A549 (cell line): ENCODE results near the gene MORF4L2. TPM values are rescaled to one million over a fixed set of nuclear protein-coding genes. Genes with fewer than 3 reads are reported as not detected.

Experiments
- ATAC-seq, 2 experiments: fragments of 200-7000 bp in 1 of 2; fragments of >200 bp in 1 of 2; cut with Nextera tagmentation in 1 of 2; cut with Tn5 transposase in 1 of 2; 3 replicates each; pipeline versions ENCODE4 v1.8.0 to v1.9.1; 2018 to 2020; ENCODE audit warnings: mild to moderate bottlenecking in 1 of 2, moderate library complexity in 1 of 2
- CTCF ChIA-PET: fragments of 300-600 bp; sonication (Branson Sonifier 250); formaldehyde crosslinking; extraction: SDS; loops from one replicate; lab custom pipeline; 2021; ENCODE audit warnings: antibody characterized with exemption, inconsistent platforms; lab: Yijun Ruan, JAX
- POLR2A ChIA-PET: fragments of 350-600 bp; formaldehyde crosslinking; extraction: SDS; loops from one replicate; lab custom pipeline; 2021; ENCODE audit warnings: antibody characterized with exemption, inconsistent platforms; lab: Yijun Ruan, JAX
- DNase-seq, 2 experiments: peaks; one replicate each; pipeline versions ENCODE4 v3.0.0 to v3.0.0-alpha.2; 2011 to 2016; ENCODE audit warnings: low read depth in 1 of 2, low spot score in 1 of 2
- FAIRE-seq: peaks from 2 replicates; lab custom pipeline; 2011; peaks lifted over from hg19 to GRCh38; lab: Jason Lieb, UNC
- H3K27ac ChIP-seq, 2 experiments: fragments of >200 bp; sonication (Bioruptor Twin); formaldehyde crosslinking; 3 replicates each; pipeline ENCODE4 v1.5.1; 2016 to 2017
- H3K4me1 ChIP-seq: fragments of >200 bp; sonication (Bioruptor Twin); formaldehyde crosslinking; 3 replicates; pipeline ENCODE4 v1.6.1; 2016
- H3K4me2 ChIP-seq: fragments of >200 bp; sonication (Bioruptor Twin); formaldehyde crosslinking; 3 replicates; pipeline ENCODE4 v1.6.1; 2016
- H3K4me3 ChIP-seq: fragments of >200 bp; sonication (Bioruptor Twin); formaldehyde crosslinking; 3 replicates; pipeline ENCODE4 v1.5.1; 2016
- H3K9me3 ChIP-seq: fragments of >200 bp; sonication (Bioruptor Twin); formaldehyde crosslinking; 3 replicates; pipeline ENCODE4 v1.6.1; 2016
- CBX8 ChIP-seq: fragments of 200-600 bp; sonication (generic); IDR thresholded peaks from 2 replicates; pipeline ENCODE4 v1.6.1; 2016
- CEBPB ChIP-seq, 2 experiments: fragments of >200 bp in 1 of 2; sonication (Bioruptor Twin) in 1 of 2; formaldehyde crosslinking in 1 of 2; IDR thresholded peaks; 2 replicates each; pipeline ENCODE4 v1.6.1; 2012 to 2016
- CHD4 ChIP-seq: fragments of 200-600 bp; sonication (generic); IDR thresholded peaks from 2 replicates; pipeline ENCODE4 v1.6.1; 2016; ENCODE audit warnings: antibody characterized with exemption, mild to moderate bottlenecking, borderline replicate concordance
- EHMT2 ChIP-seq: fragments of 200-600 bp; sonication (generic); IDR thresholded peaks from 2 replicates; pipeline ENCODE4 v1.6.1; 2016; ENCODE audit warnings: antibody characterized with exemption, low read depth, mild to moderate bottlenecking, moderate library complexity
- ESRRA ChIP-seq: fragments of 150-350 bp; IDR thresholded peaks from 2 replicates; pipeline ENCODE4 v1.6.1; 2014; ENCODE audit warnings: mild to moderate bottlenecking, low read length, borderline replicate concordance
- FOSB ChIP-seq: fragments of 250-450 bp; sonication (Bioruptor Pico); IDR thresholded peaks from 2 replicates; pipeline ENCODE4 v1.5.0; 2020; ENCODE audit warnings: mild to moderate bottlenecking, moderate library complexity
- FOSL2 ChIP-seq, 2 experiments: fragments of 450-650 bp in 1 of 2; fragments of >200 bp in 1 of 2; sonication (Bioruptor Twin) in 1 of 2; formaldehyde crosslinking; IDR thresholded peaks; 2 replicates each; pipeline versions ENCODE4 v1.5.0 to v1.6.1; 2016 to 2020; ENCODE audit warnings: mild to moderate bottlenecking in 1 of 2, moderate library complexity in 1 of 2
- HDAC2 ChIP-seq: fragments of 200-600 bp; sonication (generic); IDR thresholded peaks from 2 replicates; pipeline ENCODE4 v1.6.1; 2016
- HEYL ChIP-seq: fragments of 250-450 bp; sonication (Bioruptor Pico); IDR thresholded peaks from 2 replicates; pipeline ENCODE4 v1.8.0; 2021; ENCODE audit warnings: mild to moderate bottlenecking, moderate library complexity
- HOXB13 ChIP-seq: fragments of 250-450 bp; sonication (Bioruptor Pico); IDR thresholded peaks from 2 replicates; pipeline ENCODE4 v1.5.0; 2020; ENCODE audit warnings: low read depth, mild to moderate bottlenecking, moderate library complexity
- JUN ChIP-seq, 2 experiments: fragments of >200 bp; sonication (Bioruptor Twin); formaldehyde crosslinking; IDR thresholded peaks; 2 replicates in 1 of 2; 3 replicates in 1 of 2; pipeline ENCODE4 v1.6.1; 2016 to 2017
- KDM5A ChIP-seq: fragments of 200-600 bp; sonication (generic); IDR thresholded peaks from 2 replicates; pipeline ENCODE4 v1.6.1; 2016; ENCODE audit warnings: antibody characterized with exemption, mild to moderate bottlenecking
- MAZ ChIP-seq: fragments of 150-350 bp; IDR thresholded peaks from 2 replicates; pipeline ENCODE4 v1.6.1; 2014; ENCODE audit warnings: antibody characterized with exemption, low read depth, low read length, borderline replicate concordance
- MYC ChIP-seq: IDR thresholded peaks from 2 replicates; pipeline ENCODE4 v1.6.1; 2012; ENCODE audit warnings: mild to moderate bottlenecking, inconsistent platforms, low read length, improper control_type of control experiment, borderline replicate concordance
- NFE2L2 ChIP-seq: fragments of 150-350 bp; conservative IDR thresholded peaks from 2 replicates; pipeline ENCODE4 v1.6.1; 2014; ENCODE audit warnings: low read length
- RAD21 ChIP-seq, 2 experiments: fragments of >200 bp in 1 of 2; sonication (Bioruptor Twin) in 1 of 2; formaldehyde crosslinking in 1 of 2; IDR thresholded peaks in 1 of 2; conservative IDR thresholded peaks in 1 of 2; 2 replicates in 1 of 2; 3 replicates in 1 of 2; pipeline ENCODE4 v1.6.1; 2012 to 2018; ENCODE audit warnings: inconsistent platforms in 1 of 2
- RARB ChIP-seq: fragments of 250-450 bp; sonication (Bioruptor Pico); IDR thresholded peaks from 2 replicates; pipeline ENCODE4 v1.8.0; 2021; ENCODE audit warnings: mild to moderate bottlenecking, moderate library complexity
- RCOR1 ChIP-seq: fragments of 150-350 bp; IDR thresholded peaks from 2 replicates; pipeline ENCODE4 v1.6.1; 2014; ENCODE audit warnings: antibody characterized with exemption, low read length, low read depth
- SMC3 ChIP-seq: fragments of >200 bp; sonication (Bioruptor Twin); formaldehyde crosslinking; IDR thresholded peaks from 3 replicates; pipeline ENCODE4 v1.6.1; 2018; ENCODE audit warnings: inconsistent platforms
- SREBF2 ChIP-seq: fragments of 450-650 bp; IDR thresholded peaks from 2 replicates; pipeline ENCODE4 v1.6.1; 2014; ENCODE audit warnings: mild to moderate bottlenecking, moderate library complexity
- ZC3H11A ChIP-seq: fragments of 450-650 bp; IDR thresholded peaks from 2 replicates; pipeline ENCODE4 v1.6.1; 2014; ENCODE audit warnings: antibody characterized with exemption, mild to moderate bottlenecking
- ZNF302 ChIP-seq: fragments of 250-450 bp; sonication (Bioruptor Pico); IDR thresholded peaks from 2 replicates; pipeline ENCODE4 v1.9.0; 2021; ENCODE audit warnings: inconsistent platforms, mild to moderate bottlenecking, moderate library complexity
- WGBS: methylation state at CpG from one replicate; pipeline ENCODE4 v1.1.6; 2017; ENCODE audit errors: missing lambda C conversion rate; 5-methylcytosine and 5-hydroxymethylcytosine counted together
- polyA plus RNA-seq, 4 experiments: library from polyadenylated mRNA; depleted of rRNA in 3 of 4; stranded (reverse); fragments of >200 nt; fragmentation: RNase III in 1 of 4; extraction: RNeasy Plus Mini Kit Qiagen cat#74134 plus additional on column Dnase treatment in 1 of 4; gene quantifications; 2 replicates in 3 of 4; 3 replicates in 1 of 4; pipeline ENCODE4 v1.2.3, GENCODE V29; 2011 to 2017
- TF ChIP-seq, protein P1 (sequence below): fragments of >200 bp; sonication (Bioruptor Twin); formaldehyde crosslinking; IDR thresholded peaks from 3 replicates; pipeline ENCODE4 v1.5.1; 2016
- TF ChIP-seq, protein P2 (sequence below): IDR thresholded peaks from 2 replicates; pipeline ENCODE4 v1.6.1; 2012
- TF ChIP-seq, protein P3 (sequence below): fragments of 150-350 bp; IDR thresholded peaks from 2 replicates; pipeline ENCODE4 v1.6.1; 2014; ENCODE audit warnings: low read depth, mild to moderate bottlenecking, low read length
- TF ChIP-seq, protein P4 (sequence below): fragments of 200-600 bp; sonication (generic); IDR thresholded peaks from 2 replicates; pipeline ENCODE4 v1.6.1; 2016; ENCODE audit warnings: antibody characterized with exemption, mild to moderate bottlenecking, moderate library complexity
- TF ChIP-seq, protein P5 (sequence below): fragments of 250-450 bp; sonication (Bioruptor Pico); IDR thresholded peaks from 2 replicates; pipeline ENCODE4 v1.5.0; 2020; ENCODE audit warnings: low read depth, mild to moderate bottlenecking, moderate library complexity
- TF ChIP-seq, protein P6 (sequence below): fragments of >200 bp; sonication (Bioruptor Twin); formaldehyde crosslinking; IDR thresholded peaks from 3 replicates; pipeline ENCODE4 v1.6.1; 2016
- TF ChIP-seq, protein P7 (sequence below): fragments of 250-450 bp; sonication (Bioruptor Pico); IDR thresholded peaks from 2 replicates; pipeline ENCODE4 v1.5.0; 2021; ENCODE audit warnings: mild to moderate bottlenecking, moderate library complexity, borderline replicate concordance

Gene MORF4L2
- polyA plus RNA-seq, 2 of the 4 experiments (the other 2 are of a cell fraction): 521 to 572 TPM

DNA sequence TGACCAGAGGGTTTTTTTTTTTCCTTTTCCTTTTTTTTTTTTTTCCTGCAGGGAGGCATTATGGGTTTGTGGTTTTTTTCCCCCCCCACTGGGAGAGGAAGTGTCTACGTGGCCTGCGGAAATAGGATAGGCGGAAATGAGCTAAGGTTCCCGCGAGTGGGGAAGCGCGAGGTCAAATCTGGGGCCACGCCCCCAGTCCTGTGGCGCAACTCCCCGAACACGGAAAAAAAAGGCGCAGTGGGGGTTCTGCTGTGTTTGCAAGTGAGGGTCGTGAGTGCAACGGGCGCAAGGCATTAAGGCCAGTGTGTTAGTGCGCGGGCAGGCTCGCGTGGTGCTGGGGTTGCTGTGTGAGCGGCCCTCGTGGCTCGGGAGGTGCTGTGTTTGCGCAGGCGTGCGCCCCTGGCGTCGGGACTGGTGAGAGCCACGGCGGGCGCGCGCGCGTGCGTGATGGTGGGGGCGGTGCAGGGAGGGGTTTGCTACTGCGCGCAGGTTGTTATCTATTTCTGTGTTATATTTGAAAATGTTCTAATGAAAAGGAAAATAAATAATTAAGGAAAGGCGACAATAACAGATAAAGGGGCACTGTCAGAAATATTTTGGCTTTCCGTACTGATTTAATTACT is 685 bp upstream of the MORF4L2 start:
- FAIRE-seq: no peak
- WGBS: 0% methylated on average over 32 of the region's 40 CpGs
- peak; percentile 34 to 86 for DNase-seq
- peak overlapping the region; percentile 72 for H3K4me2 ChIP-seq
- no peaks in the 10 kb centered on the region for H3K9me3 ChIP-seq
- CTCF ChIA-PET: interaction anchor here (0.6 to 1.6 kb wide), 4 partner anchors 22 to 104 kb away, joined by 3 to 4 read pairs (median 4); no protein-coding TSS in a partner anchor
- POLR2A ChIA-PET: interaction anchor here (0.7 to 3.1 kb wide), 11 partner anchors 9 to 767 kb away, joined by 3 to 23 read pairs (median 7); partner anchors contain the start of gene SLC25A53
- peak; percentile 75 to 85 for ATAC-seq
- peak overlapping the region; percentile 96 to 100 for H3K27ac ChIP-seq
- peaks cover 26% of the 10 kb centered on the region for H3K4me1 ChIP-seq
- peak overlapping the region; percentile 76 for H3K4me3 ChIP-seq
- no peak for TF ChIP-seq RAD21 (conservative IDR thresholded peaks at IDR 0.05 in 1 of 2, IDR thresholded peaks at IDR 0.05 in 1 of 2)
- TF ChIP-seq KDM5A: no peak
- TF ChIP-seq, protein P1, sequence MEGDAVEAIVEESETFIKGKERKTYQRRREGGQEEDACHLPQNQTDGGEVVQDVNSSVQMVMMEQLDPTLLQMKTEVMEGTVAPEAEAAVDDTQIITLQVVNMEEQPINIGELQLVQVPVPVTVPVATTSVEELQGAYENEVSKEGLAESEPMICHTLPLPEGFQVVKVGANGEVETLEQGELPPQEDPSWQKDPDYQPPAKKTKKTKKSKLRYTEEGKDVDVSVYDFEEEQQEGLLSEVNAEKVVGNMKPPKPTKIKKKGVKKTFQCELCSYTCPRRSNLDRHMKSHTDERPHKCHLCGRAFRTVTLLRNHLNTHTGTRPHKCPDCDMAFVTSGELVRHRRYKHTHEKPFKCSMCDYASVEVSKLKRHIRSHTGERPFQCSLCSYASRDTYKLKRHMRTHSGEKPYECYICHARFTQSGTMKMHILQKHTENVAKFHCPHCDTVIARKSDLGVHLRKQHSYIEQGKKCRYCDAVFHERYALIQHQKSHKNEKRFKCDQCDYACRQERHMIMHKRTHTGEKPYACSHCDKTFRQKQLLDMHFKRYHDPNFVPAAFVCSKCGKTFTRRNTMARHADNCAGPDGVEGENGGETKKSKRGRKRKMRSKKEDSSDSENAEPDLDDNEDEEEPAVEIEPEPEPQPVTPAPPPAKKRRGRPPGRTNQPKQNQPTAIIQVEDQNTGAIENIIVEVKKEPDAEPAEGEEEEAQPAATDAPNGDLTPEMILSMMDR: no peak
- no peak for TF ChIP-seq FOSL2 (IDR thresholded peaks at IDR 0.05)
- no peak for TF ChIP-seq FOSL2 (CRISPR knock-in tag; IDR thresholded peaks at IDR 0.05)
- TF ChIP-seq HEYL (CRISPR knock-in tag): no peak
- peak in 1 of 2 experiments; percentile 48; a peak in 1 of 5 replicates for TF ChIP-seq JUN (IDR thresholded peaks at IDR 0.05)
- TF ChIP-seq, protein P2, sequence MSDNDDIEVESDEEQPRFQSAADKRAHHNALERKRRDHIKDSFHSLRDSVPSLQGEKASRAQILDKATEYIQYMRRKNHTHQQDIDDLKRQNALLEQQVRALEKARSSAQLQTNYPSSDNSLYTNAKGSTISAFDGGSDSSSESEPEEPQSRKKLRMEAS: peak; percentile 95
- TF ChIP-seq, protein P3, sequence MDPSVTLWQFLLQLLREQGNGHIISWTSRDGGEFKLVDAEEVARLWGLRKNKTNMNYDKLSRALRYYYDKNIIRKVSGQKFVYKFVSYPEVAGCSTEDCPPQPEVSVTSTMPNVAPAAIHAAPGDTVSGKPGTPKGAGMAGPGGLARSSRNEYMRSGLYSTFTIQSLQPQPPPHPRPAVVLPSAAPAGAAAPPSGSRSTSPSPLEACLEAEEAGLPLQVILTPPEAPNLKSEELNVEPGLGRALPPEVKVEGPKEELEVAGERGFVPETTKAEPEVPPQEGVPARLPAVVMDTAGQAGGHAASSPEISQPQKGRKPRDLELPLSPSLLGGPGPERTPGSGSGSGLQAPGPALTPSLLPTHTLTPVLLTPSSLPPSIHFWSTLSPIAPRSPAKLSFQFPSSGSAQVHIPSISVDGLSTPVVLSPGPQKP: no peak
- TF ChIP-seq MAZ: no peak
- no peak for TF ChIP-seq ZC3H11A
- TF ChIP-seq SMC3: no peak
- TF ChIP-seq MYC: peak; percentile 93
- TF ChIP-seq, protein P4, sequence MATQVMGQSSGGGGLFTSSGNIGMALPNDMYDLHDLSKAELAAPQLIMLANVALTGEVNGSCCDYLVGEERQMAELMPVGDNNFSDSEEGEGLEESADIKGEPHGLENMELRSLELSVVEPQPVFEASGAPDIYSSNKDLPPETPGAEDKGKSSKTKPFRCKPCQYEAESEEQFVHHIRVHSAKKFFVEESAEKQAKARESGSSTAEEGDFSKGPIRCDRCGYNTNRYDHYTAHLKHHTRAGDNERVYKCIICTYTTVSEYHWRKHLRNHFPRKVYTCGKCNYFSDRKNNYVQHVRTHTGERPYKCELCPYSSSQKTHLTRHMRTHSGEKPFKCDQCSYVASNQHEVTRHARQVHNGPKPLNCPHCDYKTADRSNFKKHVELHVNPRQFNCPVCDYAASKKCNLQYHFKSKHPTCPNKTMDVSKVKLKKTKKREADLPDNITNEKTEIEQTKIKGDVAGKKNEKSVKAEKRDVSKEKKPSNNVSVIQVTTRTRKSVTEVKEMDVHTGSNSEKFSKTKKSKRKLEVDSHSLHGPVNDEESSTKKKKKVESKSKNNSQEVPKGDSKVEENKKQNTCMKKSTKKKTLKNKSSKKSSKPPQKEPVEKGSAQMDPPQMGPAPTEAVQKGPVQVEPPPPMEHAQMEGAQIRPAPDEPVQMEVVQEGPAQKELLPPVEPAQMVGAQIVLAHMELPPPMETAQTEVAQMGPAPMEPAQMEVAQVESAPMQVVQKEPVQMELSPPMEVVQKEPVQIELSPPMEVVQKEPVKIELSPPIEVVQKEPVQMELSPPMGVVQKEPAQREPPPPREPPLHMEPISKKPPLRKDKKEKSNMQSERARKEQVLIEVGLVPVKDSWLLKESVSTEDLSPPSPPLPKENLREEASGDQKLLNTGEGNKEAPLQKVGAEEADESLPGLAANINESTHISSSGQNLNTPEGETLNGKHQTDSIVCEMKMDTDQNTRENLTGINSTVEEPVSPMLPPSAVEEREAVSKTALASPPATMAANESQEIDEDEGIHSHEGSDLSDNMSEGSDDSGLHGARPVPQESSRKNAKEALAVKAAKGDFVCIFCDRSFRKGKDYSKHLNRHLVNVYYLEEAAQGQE: peak; percentile 60
- no peak for TF ChIP-seq ZNF302 (CRISPR knock-in tag)
- no peak for TF ChIP-seq FOSB
- no peak for TF ChIP-seq HDAC2
- TF ChIP-seq CBX8: no peak
- TF ChIP-seq NFE2L2: no peak
- TF ChIP-seq RCOR1: no peak
- no peak for TF ChIP-seq EHMT2
- no peak for TF ChIP-seq HOXB13 (CRISPR knock-in tag)
- no peak for TF ChIP-seq ESRRA
- TF ChIP-seq SREBF2: no peak
- TF ChIP-seq, protein P5, sequence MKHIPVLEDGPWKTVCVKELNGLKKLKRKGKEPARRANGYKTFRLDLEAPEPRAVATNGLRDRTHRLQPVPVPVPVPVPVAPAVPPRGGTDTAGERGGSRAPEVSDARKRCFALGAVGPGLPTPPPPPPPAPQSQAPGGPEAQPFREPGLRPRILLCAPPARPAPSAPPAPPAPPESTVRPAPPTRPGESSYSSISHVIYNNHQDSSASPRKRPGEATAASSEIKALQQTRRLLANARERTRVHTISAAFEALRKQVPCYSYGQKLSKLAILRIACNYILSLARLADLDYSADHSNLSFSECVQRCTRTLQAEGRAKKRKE (CRISPR knock-in tag): no peak
- TF ChIP-seq, protein P6, sequence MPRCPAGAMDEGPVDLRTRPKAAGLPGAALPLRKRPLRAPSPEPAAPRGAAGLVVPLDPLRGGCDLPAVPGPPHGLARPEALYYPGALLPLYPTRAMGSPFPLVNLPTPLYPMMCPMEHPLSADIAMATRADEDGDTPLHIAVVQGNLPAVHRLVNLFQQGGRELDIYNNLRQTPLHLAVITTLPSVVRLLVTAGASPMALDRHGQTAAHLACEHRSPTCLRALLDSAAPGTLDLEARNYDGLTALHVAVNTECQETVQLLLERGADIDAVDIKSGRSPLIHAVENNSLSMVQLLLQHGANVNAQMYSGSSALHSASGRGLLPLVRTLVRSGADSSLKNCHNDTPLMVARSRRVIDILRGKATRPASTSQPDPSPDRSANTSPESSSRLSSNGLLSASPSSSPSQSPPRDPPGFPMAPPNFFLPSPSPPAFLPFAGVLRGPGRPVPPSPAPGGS: no peak
- TF ChIP-seq CEBPB (IDR thresholded peaks at IDR 0.05): peak; percentile 70 to 88
- no peak for TF ChIP-seq RARB
- TF ChIP-seq, protein P7, sequence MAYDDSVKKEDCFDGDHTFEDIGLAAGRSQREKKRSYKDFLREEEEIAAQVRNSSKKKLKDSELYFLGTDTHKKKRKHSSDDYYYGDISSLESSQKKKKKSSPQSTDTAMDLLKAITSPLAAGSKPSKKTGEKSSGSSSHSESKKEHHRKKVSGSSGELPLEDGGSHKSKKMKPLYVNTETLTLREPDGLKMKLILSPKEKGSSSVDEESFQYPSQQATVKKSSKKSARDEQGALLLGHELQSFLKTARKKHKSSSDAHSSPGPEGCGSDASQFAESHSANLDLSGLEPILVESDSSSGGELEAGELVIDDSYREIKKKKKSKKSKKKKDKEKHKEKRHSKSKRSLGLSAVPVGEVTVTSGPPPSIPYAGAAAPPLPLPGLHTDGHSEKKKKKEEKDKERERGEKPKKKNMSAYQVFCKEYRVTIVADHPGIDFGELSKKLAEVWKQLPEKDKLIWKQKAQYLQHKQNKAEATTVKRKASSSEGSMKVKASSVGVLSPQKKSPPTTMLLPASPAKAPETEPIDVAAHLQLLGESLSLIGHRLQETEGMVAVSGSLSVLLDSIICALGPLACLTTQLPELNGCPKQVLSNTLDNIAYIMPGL (CRISPR knock-in tag): 0 out of 2 replicates have a peak, but pooled peaks have one; percentile 36
- no peak for TF ChIP-seq CHD4
